Lower leg skin (tissue), 3 donors: Measurements from ENCODE around the gene ADCY1.

Experiments used
- CTCF ChIP-seq, 3 donors: fragments of 450-650 bp; IDR thresholded peaks; one replicate each; pipeline ENCODE4 v1.5.1; 2016; ENCODE audit warnings: antibody characterized with exemption in 3 of 3, mild to moderate bottlenecking in 3 of 3, moderate library complexity in 2 of 3
- POLR2A ChIP-seq, 2 donors: fragments of 450-650 bp; IDR thresholded peaks; one replicate each; pipeline ENCODE4 v1.6.1; 2016 to 2017; ENCODE audit warnings: antibody characterized with exemption in 2 of 2, mild to moderate bottlenecking in 1 of 2, moderate library complexity in 1 of 2

- TF ChIP-seq POLR2A (IDR thresholded peaks at IDR 0.05) (no peak), CTCF (IDR thresholded peaks at IDR 0.05) (no peak)
Measured at GRCh38 chr7:45699726-45700390, 125.7 kb downstream of the ADCY1 start.
